ENCODE results near the gene LSM11.
A peak's percentile ranks its signal among the peaks of the same experiment; 100 is the strongest.
"Not testable (repeated sequence)": the region's sequence is repeated elsewhere in the genome, so short reads cannot be mapped to it uniquely, and the experiment has no call there.

The LSM11 gene

DNA sequence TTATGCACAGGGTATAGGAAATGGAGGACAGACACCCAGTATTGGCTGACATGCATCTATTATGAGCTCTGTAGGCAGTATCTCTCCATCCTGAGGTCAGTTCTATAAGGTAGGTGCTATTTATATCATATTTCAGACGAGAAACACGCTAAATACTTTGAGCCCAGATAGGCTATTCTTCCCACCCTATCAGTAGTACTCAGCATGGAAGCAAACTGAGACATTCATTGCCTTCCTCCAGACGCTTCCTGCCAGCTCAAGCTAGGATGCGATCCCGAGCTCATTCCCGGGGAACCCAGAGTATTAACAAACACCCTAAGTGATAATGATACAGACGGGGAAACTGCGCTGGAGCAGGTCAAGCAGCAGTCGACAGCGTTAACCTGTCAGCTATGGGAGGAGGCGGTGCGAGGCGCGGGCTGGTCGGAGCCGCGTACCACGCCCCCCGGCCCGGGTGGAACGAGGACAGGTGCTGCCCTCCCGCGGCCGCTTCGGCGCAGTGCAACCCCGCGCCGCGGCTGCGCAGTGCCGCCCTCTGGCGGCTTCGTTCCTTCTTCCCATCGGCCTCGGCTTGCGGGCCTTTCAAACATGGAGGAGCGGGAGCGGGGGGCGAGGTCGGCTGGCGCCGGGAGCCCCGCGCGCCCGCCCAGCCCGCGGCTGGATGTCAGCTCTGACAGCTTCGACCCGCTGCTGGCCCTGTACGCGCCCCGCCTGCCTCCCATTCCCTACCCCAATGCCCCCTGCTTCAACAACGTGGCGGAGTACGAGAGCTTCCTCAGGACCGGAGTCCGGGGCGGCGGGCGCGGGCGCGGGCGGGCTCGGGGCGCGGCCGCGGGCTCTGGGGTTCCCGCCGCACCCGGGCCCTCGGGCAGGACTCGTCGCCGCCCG, at the start of gene LSM11:
Gene LSM11, plus strand, starts transcription at position 550 of the 888 bp plus-strand sequence. Its CDS starts 39 bp downstream, at position 589.
- ATAC-seq (ENCODE audit: insufficient read depth, low read depth) (peak; percentile 92), DNase-seq (peak; percentile 90)
- Histone ChIP-seq H3K9me3 (ENCODE audit: insufficient read depth, low read length, severe bottlenecking) (peaks cover 4% of the 10 kb centered on the region), H3K36me3 (ENCODE audit: insufficient read depth, low read length) (peaks cover 6% of the 10 kb centered on the region; the same call in 1 of the 2 replicates), H2AFZ (ENCODE audit: low read depth, low read length) (peak within 1 kb of the TSS; percentile 100), H3K27me3 (ENCODE audit: insufficient read depth, low read length, poor library complexity) (no peaks in the 10 kb centered on the region), H4K20me1 (ENCODE audit: insufficient read depth, low read length) (no peaks in the 10 kb centered on the region), H3K9ac (ENCODE audit: low read depth, low read length) (peak within 1 kb of the TSS; percentile 73), H3K4me2 (ENCODE audit: insufficient read depth, low read length) (peak within 1 kb of the TSS; percentile 100), H3K79me2 (ENCODE audit: insufficient read depth, low read length) (peaks cover 17% of the 10 kb centered on the region), H3K4me3 (ENCODE audit: low read depth in 1 of 2, low read length in 2 of 2) (peak within 1 kb of the TSS; percentile 44 to 69; a peak in 3 of 4 replicates), H3K4me1 (ENCODE audit: insufficient read depth, low read length) (peaks cover 21% of the 10 kb centered on the region), H3K27ac (ENCODE audit: low read length) (peak within 1 kb of the TSS; percentile 74)
- no peak for TF ChIP-seq EZH2 (IDR thresholded peaks at IDR 0.05; ENCODE audit: borderline replicate concordance, low read depth, low read length, severe bottlenecking)
- TF ChIP-seq, protein P1, sequence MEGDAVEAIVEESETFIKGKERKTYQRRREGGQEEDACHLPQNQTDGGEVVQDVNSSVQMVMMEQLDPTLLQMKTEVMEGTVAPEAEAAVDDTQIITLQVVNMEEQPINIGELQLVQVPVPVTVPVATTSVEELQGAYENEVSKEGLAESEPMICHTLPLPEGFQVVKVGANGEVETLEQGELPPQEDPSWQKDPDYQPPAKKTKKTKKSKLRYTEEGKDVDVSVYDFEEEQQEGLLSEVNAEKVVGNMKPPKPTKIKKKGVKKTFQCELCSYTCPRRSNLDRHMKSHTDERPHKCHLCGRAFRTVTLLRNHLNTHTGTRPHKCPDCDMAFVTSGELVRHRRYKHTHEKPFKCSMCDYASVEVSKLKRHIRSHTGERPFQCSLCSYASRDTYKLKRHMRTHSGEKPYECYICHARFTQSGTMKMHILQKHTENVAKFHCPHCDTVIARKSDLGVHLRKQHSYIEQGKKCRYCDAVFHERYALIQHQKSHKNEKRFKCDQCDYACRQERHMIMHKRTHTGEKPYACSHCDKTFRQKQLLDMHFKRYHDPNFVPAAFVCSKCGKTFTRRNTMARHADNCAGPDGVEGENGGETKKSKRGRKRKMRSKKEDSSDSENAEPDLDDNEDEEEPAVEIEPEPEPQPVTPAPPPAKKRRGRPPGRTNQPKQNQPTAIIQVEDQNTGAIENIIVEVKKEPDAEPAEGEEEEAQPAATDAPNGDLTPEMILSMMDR (IDR thresholded peaks at IDR 0.05; ENCODE audit: borderline replicate concordance, extremely low read depth, low read length, poor library complexity, severe bottlenecking) = peak; percentile 100

DNA sequence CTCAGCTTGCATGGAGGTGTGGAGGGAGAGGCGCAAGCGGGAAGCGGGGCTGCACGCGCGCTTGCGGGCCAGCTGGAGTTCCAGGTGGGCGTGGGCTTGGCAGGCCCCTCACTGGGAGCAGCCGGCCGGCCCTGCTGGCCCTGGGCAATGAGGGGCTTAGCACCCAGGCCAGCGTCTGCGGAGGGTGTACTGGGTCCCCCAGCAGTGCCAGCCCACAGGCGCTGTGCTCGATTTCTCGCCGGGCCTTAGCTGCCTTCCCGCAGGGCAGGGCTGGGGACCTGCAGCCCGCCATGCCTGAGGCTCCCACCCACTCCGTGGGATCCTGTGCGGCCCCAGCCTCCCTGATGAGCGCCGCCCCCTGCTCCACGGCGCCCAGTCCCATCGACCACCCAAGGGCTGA, 49.7 kb upstream of the LSM11 start:
- not testable (repeated sequence) for H3K4me1 ChIP-seq (ENCODE audit: insufficient read depth, low read length); H3K27me3 ChIP-seq (ENCODE audit: insufficient read depth, low read length, poor library complexity); ATAC-seq (ENCODE audit: insufficient read depth, low read depth); H3K4me3 ChIP-seq (ENCODE audit: low read depth in 1 of 2, low read length in 2 of 2); H2AFZ ChIP-seq (ENCODE audit: low read depth, low read length); H3K27ac ChIP-seq (ENCODE audit: low read length); H3K36me3 ChIP-seq (ENCODE audit: insufficient read depth, low read length); H3K79me2 ChIP-seq (ENCODE audit: insufficient read depth, low read length); H4K20me1 ChIP-seq (ENCODE audit: insufficient read depth, low read length); H3K9ac ChIP-seq (ENCODE audit: low read depth, low read length); DNase-seq; H3K4me2 ChIP-seq (ENCODE audit: insufficient read depth, low read length)
- peaks cover 11% of the 10 kb centered on the region for H3K9me3 ChIP-seq (ENCODE audit: insufficient read depth, low read length, severe bottlenecking)

DNA sequence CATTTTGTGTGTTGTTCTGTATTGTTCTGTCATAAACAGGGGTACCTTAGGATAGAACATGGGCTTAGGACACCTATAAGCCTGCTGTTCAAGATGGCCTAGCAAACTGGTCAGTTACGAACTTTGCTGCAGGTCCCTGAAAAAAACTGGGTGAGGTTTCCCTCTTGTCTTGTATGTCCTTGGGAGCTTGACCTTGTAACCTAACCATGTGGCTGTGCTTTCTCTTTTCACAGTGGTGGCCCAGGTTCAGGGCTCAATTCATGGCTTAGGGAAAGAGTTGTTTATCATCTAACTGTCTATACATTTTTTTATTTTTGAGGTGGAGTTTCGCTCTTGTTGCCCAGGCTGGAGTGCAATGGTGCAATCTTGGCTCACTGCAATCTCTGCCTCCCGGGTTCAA, 47.4 kb upstream of the LSM11 start:
- H3K27me3 ChIP-seq (ENCODE audit: insufficient read depth, low read length, poor library complexity); ATAC-seq (ENCODE audit: insufficient read depth, low read depth); H3K4me2 ChIP-seq (ENCODE audit: insufficient read depth, low read length); H3K79me2 ChIP-seq (ENCODE audit: insufficient read depth, low read length); H3K4me3 ChIP-seq (ENCODE audit: low read depth in 1 of 2, low read length in 2 of 2); H3K4me1 ChIP-seq (ENCODE audit: insufficient read depth, low read length); DNase-seq; H3K27ac ChIP-seq (ENCODE audit: low read length); H3K36me3 ChIP-seq (ENCODE audit: insufficient read depth, low read length); H4K20me1 ChIP-seq (ENCODE audit: insufficient read depth, low read length); H3K9ac ChIP-seq (ENCODE audit: low read depth, low read length); H2AFZ ChIP-seq (ENCODE audit: low read depth, low read length): not testable (repeated sequence)
- peaks cover 20% of the 10 kb centered on the region for H3K9me3 ChIP-seq (ENCODE audit: insufficient read depth, low read length, severe bottlenecking)

DNA sequence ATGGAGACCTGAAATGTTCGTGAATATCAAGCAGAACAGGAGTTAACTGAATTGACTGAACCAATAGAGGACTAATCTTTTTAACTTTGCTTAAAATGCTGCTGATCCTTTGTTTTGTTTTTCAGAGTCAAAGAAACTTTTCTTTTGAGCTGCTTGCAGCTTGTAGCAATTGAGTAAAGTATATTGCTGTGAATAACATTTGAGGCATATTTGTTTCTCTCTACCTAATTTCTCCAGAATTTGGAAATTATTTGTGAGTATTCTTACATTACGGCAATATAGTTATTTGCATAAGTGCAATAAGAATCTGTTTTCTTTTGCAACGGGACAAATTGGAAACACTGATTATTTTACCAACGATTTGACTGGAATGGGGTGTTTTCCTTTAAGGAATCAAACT, 44.8 kb upstream of the LSM11 start:
- H3K4me2 ChIP-seq (ENCODE audit: insufficient read depth, low read length); H4K20me1 ChIP-seq (ENCODE audit: insufficient read depth, low read length); H3K4me1 ChIP-seq (ENCODE audit: insufficient read depth, low read length); H3K27ac ChIP-seq (ENCODE audit: low read length); ATAC-seq (ENCODE audit: insufficient read depth, low read depth); H3K4me3 ChIP-seq (ENCODE audit: low read depth in 1 of 2, low read length in 2 of 2); DNase-seq; H3K79me2 ChIP-seq (ENCODE audit: insufficient read depth, low read length); H2AFZ ChIP-seq (ENCODE audit: low read depth, low read length); H3K36me3 ChIP-seq (ENCODE audit: insufficient read depth, low read length); H3K27me3 ChIP-seq (ENCODE audit: insufficient read depth, low read length, poor library complexity); H3K9ac ChIP-seq (ENCODE audit: low read depth, low read length): not testable (repeated sequence)
- H3K9me3 ChIP-seq (ENCODE audit: insufficient read depth, low read length, severe bottlenecking) = peaks cover 20% of the 10 kb centered on the region

DNA sequence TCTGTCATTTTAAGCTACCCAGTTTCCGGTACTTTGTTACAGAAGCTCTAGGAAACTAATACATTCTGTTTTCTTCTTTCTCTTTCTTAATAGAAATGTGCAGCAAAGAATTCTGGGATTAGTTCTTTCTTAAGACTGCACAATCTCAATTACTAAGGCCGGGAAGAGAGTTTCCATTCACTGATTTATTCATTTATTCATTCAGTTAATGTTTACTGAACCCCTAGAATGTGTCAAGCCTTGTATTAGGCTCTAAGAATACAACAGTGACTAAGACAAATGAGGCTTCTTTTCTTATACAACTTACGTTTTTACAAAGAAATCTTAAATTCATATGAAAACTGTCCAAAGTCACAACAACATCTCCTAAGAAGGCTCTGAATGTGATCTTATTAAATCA, 39.8 kb upstream of the LSM11 start:
- no peak overlapping the region for H3K9ac ChIP-seq (ENCODE audit: low read depth, low read length)
- H3K27ac ChIP-seq (ENCODE audit: low read length) = no peak overlapping the region

More for the DNA sequence above, 39.8 kb upstream of the LSM11 start:
- no peak overlapping the region for H3K4me2 ChIP-seq (ENCODE audit: insufficient read depth, low read length)
- no peaks in the 10 kb centered on the region for H3K79me2 ChIP-seq (ENCODE audit: insufficient read depth, low read length)
- DNase-seq (no peak), ATAC-seq (ENCODE audit: insufficient read depth, low read depth) (no peak)
- H3K9me3 ChIP-seq (ENCODE audit: insufficient read depth, low read length, severe bottlenecking) = peaks cover 10% of the 10 kb centered on the region
- H4K20me1 ChIP-seq (ENCODE audit: insufficient read depth, low read length) = no peaks in the 10 kb centered on the region
- H2AFZ ChIP-seq (ENCODE audit: low read depth, low read length) = no peak overlapping the region
- H3K4me1 ChIP-seq (ENCODE audit: insufficient read depth, low read length) = no peaks in the 10 kb centered on the region
- no peak overlapping the region for H3K4me3 ChIP-seq (ENCODE audit: low read depth in 1 of 2, low read length in 2 of 2)
- TF ChIP-seq EZH2 (IDR thresholded peaks at IDR 0.05; ENCODE audit: borderline replicate concordance, low read depth, low read length, severe bottlenecking) = no peak
- H3K36me3 ChIP-seq (ENCODE audit: insufficient read depth, low read length) = no peaks in the 10 kb centered on the region
- H3K27me3 ChIP-seq (ENCODE audit: insufficient read depth, low read length, poor library complexity) = no peaks in the 10 kb centered on the region

Measured in DND-41 (cell line).